NK-92 (cell line): Measurements from ENCODE around the gene SLC26A11.
"Not testable (repeated sequence)": the region's sequence is repeated elsewhere in the genome, so short reads cannot be mapped to it uniquely, and the experiment has no call there.

Experiments
- DNase-seq: peaks from one replicate; lab custom pipeline; 2025; ENCODE audit not compliant: unreplicated experiment; lab: John Stamatoyannopoulos, UW

The SLC26A11 gene

DNA sequence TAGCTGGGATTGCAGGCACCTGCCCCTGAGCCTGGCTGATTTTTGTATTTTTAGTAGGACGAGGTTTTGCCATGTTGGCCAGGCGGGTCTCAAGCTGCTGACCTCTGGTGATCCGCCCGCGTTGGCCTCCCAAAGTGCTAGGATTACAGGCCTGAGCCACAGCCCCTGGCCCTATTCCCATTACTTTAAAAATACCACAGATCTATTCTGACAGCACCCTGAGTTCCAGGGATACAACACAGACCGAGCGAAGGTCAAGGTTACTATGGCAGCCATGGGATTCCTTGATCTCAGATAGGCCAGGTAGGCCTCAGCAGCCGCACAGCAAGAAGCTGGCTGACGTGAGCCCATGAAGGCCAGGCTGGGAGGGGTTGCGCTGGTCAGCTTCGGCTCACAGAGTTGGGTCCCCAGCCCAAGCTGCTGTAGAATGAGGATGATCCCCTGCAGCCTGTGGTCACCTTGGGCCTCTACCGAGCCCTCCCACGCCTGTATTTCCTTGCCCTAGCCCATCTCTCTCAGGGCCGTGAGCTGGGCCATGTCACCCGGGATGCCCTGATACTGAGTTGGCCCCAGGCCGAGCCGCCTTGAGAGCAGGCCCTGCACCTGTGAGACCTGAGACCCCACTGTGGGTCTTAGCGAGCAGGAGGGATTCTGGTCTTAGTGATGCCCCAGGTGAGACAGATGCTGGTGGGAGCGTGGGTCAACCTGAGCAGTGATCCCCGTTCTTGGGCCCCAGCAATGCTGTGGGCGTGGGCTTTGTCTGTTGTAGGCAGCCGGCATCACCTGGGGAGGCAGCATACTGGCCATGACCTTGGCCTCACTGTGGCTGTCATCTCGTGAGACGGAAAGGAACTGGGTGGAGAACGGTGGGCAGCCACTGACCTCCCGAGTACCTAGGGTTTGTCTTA, 23.6 kb downstream of the SLC26A11 start:
- DNase-seq: no peak

DNA sequence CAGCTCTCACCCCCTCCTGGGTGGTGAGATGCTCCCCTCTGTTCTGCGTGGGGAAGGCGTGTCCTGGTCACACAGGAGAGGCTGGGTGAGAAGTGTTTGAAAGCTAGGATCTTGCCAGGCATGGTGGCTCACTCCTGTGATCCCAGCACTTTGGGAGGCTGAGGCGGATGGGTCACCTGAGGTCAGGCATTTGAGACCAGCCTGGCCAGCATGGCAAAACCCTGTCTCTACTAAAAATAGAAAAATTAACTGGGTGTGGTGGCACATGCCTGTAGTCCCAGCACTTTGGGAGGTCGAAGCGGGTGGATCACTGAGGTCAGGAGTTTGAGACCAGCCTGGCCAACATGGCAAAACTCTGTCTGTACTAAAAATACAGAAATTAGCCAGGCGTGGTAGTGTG, 24.2 kb downstream of the SLC26A11 start:
- not testable (repeated sequence) for DNase-seq

DNA sequence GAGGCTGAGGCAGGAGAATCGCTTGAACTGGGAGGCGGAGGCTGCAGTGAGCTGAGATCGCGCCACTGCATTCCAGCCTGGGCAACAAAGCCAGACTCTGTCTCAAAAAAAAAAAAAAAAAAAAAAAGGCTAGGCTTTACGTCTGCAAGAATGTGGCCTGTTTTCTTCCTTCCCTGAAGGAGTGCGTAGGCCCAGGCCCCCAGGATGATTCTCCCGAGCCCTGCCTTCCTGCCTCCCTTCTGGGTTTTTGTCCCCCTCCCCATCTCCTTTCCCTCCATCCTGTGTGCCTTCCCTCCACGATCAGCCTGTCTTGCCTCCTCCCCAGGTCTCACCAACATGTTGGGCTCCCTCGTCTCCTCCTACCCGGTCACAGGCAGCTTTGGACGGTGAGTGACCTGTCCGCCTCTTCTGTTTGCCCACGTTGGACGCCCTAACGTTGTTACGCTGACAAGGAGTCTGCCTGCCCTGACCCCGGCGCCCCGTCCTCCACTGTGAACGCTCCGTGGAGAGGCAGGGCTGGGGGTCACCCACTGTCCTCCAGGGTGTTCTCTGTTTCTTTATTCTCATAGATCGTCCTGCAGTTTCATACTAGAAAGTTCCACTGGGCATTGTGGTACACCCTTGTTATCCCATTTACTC, 24.8 kb downstream of the SLC26A11 start:
- no peak for DNase-seq

GRCh38 chr17:80245566-80246265, 25.5 kb downstream of the SLC26A11 start:
- DNase-seq: no peak

DNA sequence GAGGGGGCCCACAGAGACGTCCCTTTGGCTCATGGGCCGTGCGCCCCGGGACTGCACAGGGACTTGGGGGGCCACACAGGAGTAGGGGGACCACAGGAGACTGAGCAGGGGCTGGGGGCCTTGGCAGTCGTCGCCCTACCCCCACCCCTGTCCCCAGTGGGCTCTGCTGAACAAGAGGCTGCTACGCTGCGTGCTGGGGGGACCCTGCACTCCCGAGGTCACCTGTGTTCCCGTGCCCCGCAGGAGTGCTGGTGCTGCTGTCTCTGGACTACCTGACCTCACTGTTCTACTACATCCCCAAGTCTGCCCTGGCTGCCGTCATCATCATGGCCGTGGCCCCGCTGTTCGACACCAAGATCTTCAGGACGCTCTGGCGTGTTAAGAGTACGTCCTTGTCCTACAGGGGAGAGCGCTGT, 26.0 kb downstream of the SLC26A11 start:
- DNase-seq: no peak

DNA sequence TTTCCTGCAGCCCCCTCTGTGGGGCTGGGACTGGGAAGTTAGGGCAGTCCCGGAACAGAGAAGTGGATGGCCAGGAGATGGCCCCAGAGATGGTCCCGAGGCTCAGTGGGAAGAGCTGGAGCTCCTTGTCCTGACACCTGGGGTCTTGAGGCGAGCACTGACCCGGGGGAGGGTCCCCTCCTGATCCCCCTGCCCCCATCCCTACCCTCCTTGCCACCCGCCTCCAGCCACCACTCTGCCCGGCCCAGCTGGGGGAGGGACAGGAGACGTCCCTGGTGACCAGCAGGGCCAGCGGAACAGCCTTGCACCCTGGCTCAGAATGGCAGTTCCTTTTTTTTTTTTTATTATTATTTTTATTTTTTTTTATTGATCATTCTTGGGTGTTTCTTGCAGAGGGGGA, 26.5 kb downstream of the SLC26A11 start:
- DNase-seq: no peak

DNA sequence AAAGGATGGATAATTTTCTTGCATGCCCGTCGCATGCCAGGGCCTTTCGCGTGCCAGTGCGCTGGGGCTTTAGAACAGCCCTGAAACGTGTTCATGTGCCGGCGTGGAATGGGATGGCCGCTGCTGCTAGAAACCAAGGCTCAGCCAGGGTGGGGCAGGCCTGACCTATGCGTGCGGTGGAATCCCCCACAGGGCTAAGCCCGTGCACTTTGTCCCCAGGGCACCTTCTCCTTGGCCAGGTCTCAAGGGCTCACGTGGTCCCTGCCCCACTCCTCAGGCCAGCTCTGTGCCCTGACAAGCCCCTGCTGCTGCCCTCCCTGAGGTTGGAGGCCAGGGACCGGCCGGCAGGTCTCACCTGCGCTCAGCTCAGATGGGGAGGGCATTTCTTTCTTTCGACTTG, 27.3 kb downstream of the SLC26A11 start:
- DNase-seq: no peak

- DNase-seq: no peak
Measured at GRCh38 chr17:80248001-80248893, 28.0 kb downstream of the SLC26A11 start.

- no peak for DNase-seq
Measured at GRCh38 chr17:80248894-80249710, 28.9 kb downstream of the SLC26A11 start.

DNA sequence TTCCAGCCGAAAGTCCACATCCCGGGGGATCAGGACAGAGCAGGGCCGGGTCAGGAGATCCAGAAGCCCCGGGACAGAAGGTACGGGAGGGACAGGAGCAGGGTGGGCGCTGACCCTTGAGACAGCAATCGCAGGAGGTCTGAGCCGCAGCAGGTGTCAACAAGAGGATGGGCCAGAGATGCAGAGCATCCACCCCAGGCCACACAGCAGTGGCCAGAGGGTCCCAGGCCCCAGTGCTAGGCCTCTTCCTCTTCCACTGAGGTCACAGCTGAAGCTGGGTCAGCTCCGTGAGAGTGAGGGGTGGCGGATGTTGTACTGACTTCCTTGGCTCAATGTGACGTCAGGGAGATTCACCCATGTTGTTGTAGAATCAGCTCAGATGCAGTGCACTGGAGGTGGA, 31.7 kb downstream of the SLC26A11 start:
- no peak for DNase-seq

- no peak for DNase-seq
Measured at GRCh38 chr17:80252871-80253270, 32.6 kb downstream of the SLC26A11 start.

GRCh38 chr17:80253631-80254395, 33.6 kb downstream of the SLC26A11 start:
- no peak for DNase-seq

DNA sequence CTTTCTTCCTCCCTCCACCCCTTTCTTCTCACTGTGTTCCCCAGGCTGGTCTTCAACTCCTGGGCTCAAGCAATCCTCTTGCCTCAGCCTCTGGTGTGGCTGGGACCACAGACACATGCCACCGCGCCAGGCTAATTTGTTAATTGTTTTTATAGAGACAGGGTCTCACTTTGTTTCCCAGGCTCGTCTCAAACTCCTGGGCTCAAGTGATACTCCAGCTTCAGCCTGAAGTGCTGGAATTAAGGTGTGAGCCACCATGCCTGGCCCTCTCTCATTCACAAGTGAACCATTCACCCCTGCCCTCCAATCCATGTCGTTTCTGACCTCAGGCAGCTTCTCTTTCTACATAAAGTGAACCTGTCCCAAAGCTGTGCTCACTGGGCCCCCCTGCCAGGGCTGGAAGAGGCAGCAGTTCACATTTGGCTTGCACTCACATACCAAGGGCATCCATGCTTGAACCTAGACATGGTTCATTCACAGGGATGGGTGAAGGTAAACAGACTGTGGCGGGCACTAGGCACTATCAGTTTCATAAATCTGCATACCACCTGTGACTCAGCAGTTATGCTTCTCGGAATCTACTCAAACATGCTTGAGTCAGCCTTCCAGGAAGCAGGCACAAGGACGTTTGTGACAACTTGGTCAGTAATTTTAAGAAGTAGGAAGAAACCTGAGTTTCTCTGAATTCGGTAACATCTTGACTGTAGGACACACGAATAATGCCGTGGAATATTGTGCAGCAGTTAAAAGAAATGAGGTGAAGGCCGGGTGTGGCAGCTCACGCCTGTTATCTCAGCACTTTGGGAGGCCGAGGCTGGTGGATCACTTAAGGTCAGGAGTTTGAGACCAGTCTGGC, 34.4 kb downstream of the SLC26A11 start:
- no peak for DNase-seq

DNA sequence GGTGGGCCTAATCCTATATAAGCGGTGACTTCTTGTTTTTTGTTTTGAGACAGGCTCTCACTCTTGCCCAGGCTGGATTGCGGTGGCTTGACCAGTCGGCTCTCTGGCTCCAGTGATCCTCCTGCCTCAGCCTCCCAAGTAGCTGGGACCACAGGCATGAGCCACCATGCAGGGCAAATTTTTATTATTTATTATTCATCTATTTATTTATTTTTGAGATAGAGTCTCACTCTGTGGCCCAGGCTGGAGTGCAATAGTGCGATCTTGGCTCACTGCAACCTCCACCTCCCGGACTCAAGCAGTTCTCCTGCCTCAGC, 35.8 kb downstream of the SLC26A11 start:
- no peak for DNase-seq

GRCh38 chr17:80257716-80258213, 37.5 kb downstream of the SLC26A11 start:
- no peak for DNase-seq

GRCh38 chr17:80258296-80258695, 38.1 kb downstream of the SLC26A11 start:
- not testable (repeated sequence) for DNase-seq

GRCh38 chr17:80259457-80260068, 39.3 kb downstream of the SLC26A11 start:
- DNase-seq: no peak

- DNase-seq: no peak
Measured at GRCh38 chr17:80260069-80260535, 39.9 kb downstream of the SLC26A11 start.
